Measurements from ENCODE around the gene OPN5. TPM values are rescaled to one million over a fixed set of nuclear protein-coding genes. Genes with fewer than 3 reads are reported as not detected.

OPN5 gene
- total RNA-seq, 1 donor from 2014 or later: not detected

- ATAC-seq (ENCODE audit: low read depth): no peak
- Mint-ChIP-seq H3K4me1 (no peaks in the 10 kb centered on the region), H3K4me3 (no peak overlapping the region), H3K9me3 (no peaks in the 10 kb centered on the region), H3K27me3 (peaks cover 10% of the 10 kb centered on the region), H3K36me3 (ENCODE audit: low read depth) (no peaks in the 10 kb centered on the region), H3K27ac (no peak overlapping the region)
- ChIA-PET CTCF (interaction anchor here (1.3 kb wide), 1 partner anchor 14 kb away, joined by 3 read pairs; no protein-coding TSS in a partner anchor), POLR2A (no interaction called here)
- no peak for TF ChIP-seq CTCF (IDR thresholded peaks at IDR 0.05)
- no peak for DNase-seq
- intact Hi-C loops (cut with micrococcal nuclease): no loop called here
Observed at GRCh38 chr6:47794577-47795135, 12.8 kb downstream of the OPN5 start.

- DNase-seq (no peak), ATAC-seq (ENCODE audit: low read depth) (no peak)
- H3K27me3 Mint-ChIP-seq: peaks cover 11% of the 10 kb centered on the region
- H3K36me3 Mint-ChIP-seq (ENCODE audit: low read depth): no peaks in the 10 kb centered on the region
- H3K27ac Mint-ChIP-seq: no peak overlapping the region
- no peaks in the 10 kb centered on the region for H3K4me1 Mint-ChIP-seq
- TF ChIP-seq CTCF (IDR thresholded peaks at IDR 0.05): no peak
- H3K9me3 Mint-ChIP-seq: no peaks in the 10 kb centered on the region
- CTCF ChIA-PET: no interaction called here
- intact Hi-C loops (cut with micrococcal nuclease): no loop called here
- no peak overlapping the region for H3K4me3 Mint-ChIP-seq
- POLR2A ChIA-PET: no interaction called here
Observed at GRCh38 chr6:47801984-47802383, 20.2 kb downstream of the OPN5 start.

GRCh38 chr6:47804821-47805220, 23.0 kb downstream of the OPN5 start:
- Mint-ChIP-seq H3K27ac (no peak overlapping the region), H3K27me3 (peaks cover 9% of the 10 kb centered on the region), H3K9me3 (no peaks in the 10 kb centered on the region), H3K36me3 (ENCODE audit: low read depth) (no peaks in the 10 kb centered on the region), H3K4me1 (no peaks in the 10 kb centered on the region), H3K4me3 (no peak overlapping the region)
- intact Hi-C loops (cut with micrococcal nuclease): no loop called here
- TF ChIP-seq CTCF (IDR thresholded peaks at IDR 0.05): no peak
- ChIA-PET POLR2A (no interaction called here), CTCF (no interaction called here)
- ATAC-seq (ENCODE audit: low read depth) (no peak), DNase-seq (no peak)

- intact Hi-C loops (cut with micrococcal nuclease): no loop called here
Observed at GRCh38 chr6:47809873-47810272, 28.0 kb downstream of the OPN5 start.

GRCh38 chr6:47810885-47811284, 29.1 kb downstream of the OPN5 start:
- no peak for TF ChIP-seq CTCF (IDR thresholded peaks at IDR 0.05)
- CTCF ChIA-PET: no interaction called here
- POLR2A ChIA-PET: no interaction called here
- H3K4me1 Mint-ChIP-seq: no peaks in the 10 kb centered on the region
- no peaks in the 10 kb centered on the region for H3K9me3 Mint-ChIP-seq
- H3K27me3 Mint-ChIP-seq: peaks cover 3% of the 10 kb centered on the region
- ATAC-seq (ENCODE audit: low read depth) (no peak), DNase-seq (no peak)
- H3K4me3 Mint-ChIP-seq: no peak overlapping the region
- no peaks in the 10 kb centered on the region for H3K36me3 Mint-ChIP-seq (ENCODE audit: low read depth)
- intact Hi-C loops (cut with micrococcal nuclease): no loop called here
- no peak overlapping the region for H3K27ac Mint-ChIP-seq

More at GRCh38 chr6:47809873-47810272, 28.0 kb downstream of the OPN5 start:
- no peaks in the 10 kb centered on the region for H3K36me3 Mint-ChIP-seq (ENCODE audit: low read depth)
- H3K27me3 Mint-ChIP-seq: peaks cover 3% of the 10 kb centered on the region
- no peaks in the 10 kb centered on the region for H3K9me3 Mint-ChIP-seq
- no peaks in the 10 kb centered on the region for H3K4me1 Mint-ChIP-seq
- DNase-seq (no peak), ATAC-seq (ENCODE audit: low read depth) (no peak)
- H3K27ac Mint-ChIP-seq: no peak overlapping the region
- no peak for TF ChIP-seq CTCF (IDR thresholded peaks at IDR 0.05)
- no peak overlapping the region for H3K4me3 Mint-ChIP-seq
- ChIA-PET POLR2A (no interaction called here), CTCF (no interaction called here)

Measured in activated B cell treated with CpG ODN at 0.5 μM for 24 hours (primary cell).